ENCODE results near the gene BSN. TPM values are rescaled to one million over a fixed set of nuclear protein-coding genes. Genes with fewer than 3 reads are reported as not detected.

The BSN gene
- total and polyA plus RNA-seq, 3 experiments from 2014 or later = 0.33 to 0.46 TPM; not detected in 1

GRCh38 chr3:49607796-49608195, 53.5 kb downstream of the BSN start:
- H3K27me3 Mint-ChIP-seq = no peaks in the 10 kb centered on the region
- H3K9me3 ChIP-seq (ENCODE audit: low read length) = no peaks in the 10 kb centered on the region
- CTCF ChIA-PET = no interaction called here

GRCh38 chr3:49609314-49609713, 55.0 kb downstream of the BSN start:
- peaks cover under 1 to 1% (median under 1%) of the 10 kb centered on the region in 3 donors for H3K4me1 Mint-ChIP-seq
- no peak overlapping the region for H3K27ac ChIP-seq (ENCODE audit: low read depth, low read length)
- H3K9me3 ChIP-seq (ENCODE audit: low read length) = no peaks in the 10 kb centered on the region
- no peak overlapping the region for H3K4me3 Mint-ChIP-seq
- no peak for DNase-seq
- H3K27me3 Mint-ChIP-seq = no peaks in the 10 kb centered on the region
- H3K27me3 ChIP-seq (ENCODE audit: insufficient read depth, low read length, poor library complexity, severe bottlenecking) = no peaks in the 10 kb centered on the region
- H3K4me1 ChIP-seq (ENCODE audit: insufficient read depth, low read length) = no peaks in the 10 kb centered on the region
- no peaks in the 10 kb centered on the region for H3K36me3 ChIP-seq (ENCODE audit: insufficient read depth, low read length)
- ChIA-PET CTCF (no interaction called here), POLR2A (no interaction called here)
- H3K9me3 Mint-ChIP-seq = peaks cover 0 to 6% (median 3%) of the 10 kb centered on the region in 5 donors
- H3K36me3 Mint-ChIP-seq = peaks cover 0 to 12% (median 0%) of the 10 kb centered on the region in 3 donors
- H3K4me3 ChIP-seq (ENCODE audit: low read length) = no peak overlapping the region
- H3K27ac Mint-ChIP-seq = no peak overlapping the region

More at GRCh38 chr3:49607796-49608195, 53.5 kb downstream of the BSN start:
- Mint-ChIP-seq H3K27ac (no peak overlapping the region), H3K9me3 (peaks cover 0 to 6% (median 2%) of the 10 kb centered on the region in 5 donors), H3K4me3 (no peak overlapping the region), H3K36me3 (peaks cover 0 to 7% (median 0%) of the 10 kb centered on the region in 3 donors), H3K4me1 (peaks cover 14 to 17% (median 16%) of the 10 kb centered on the region in 3 donors)
- POLR2A ChIA-PET = no interaction called here
- peaks cover 11% of the 10 kb centered on the region for H3K4me1 ChIP-seq (ENCODE audit: insufficient read depth, low read length)
- H3K4me3 ChIP-seq (ENCODE audit: low read length) = no peak overlapping the region
- H3K27ac ChIP-seq (ENCODE audit: low read depth, low read length) = no peak overlapping the region
- H3K36me3 ChIP-seq (ENCODE audit: insufficient read depth, low read length) = no peaks in the 10 kb centered on the region
- no peak for DNase-seq
- no peaks in the 10 kb centered on the region for H3K27me3 ChIP-seq (ENCODE audit: insufficient read depth, low read length, poor library complexity, severe bottlenecking)

DNA sequence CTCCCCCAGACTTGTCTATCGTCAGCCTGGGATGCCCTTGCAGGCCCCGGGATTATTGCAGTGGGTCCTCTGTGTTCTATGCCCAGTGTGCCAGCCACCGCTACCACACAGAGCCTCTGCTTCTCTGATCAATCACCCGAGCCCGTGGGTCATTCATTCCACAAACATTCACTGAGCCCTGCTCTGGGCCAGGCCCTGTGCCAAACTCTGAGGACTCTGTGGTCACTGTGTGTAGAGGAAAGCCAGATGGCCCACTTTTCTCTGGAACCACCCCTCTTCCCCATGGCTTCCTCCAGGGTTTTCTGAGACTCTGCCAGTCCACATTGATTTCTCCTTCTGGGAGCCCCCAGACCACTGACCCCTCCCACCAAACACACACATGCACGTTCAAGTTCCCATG, 55.5 kb downstream of the BSN start:
- Mint-ChIP-seq H3K27ac (no peak overlapping the region), H3K9me3 (peaks cover 0 to 6% (median 3%) of the 10 kb centered on the region in 5 donors), H3K4me3 (no peak overlapping the region), H3K4me1 (no peaks in the 10 kb centered on the region), H3K27me3 (no peaks in the 10 kb centered on the region), H3K36me3 (peaks cover 0 to 12% (median 0%) of the 10 kb centered on the region in 3 donors)
- Histone ChIP-seq H3K27me3 (ENCODE audit: insufficient read depth, low read length, poor library complexity, severe bottlenecking) (no peaks in the 10 kb centered on the region), H3K4me3 (ENCODE audit: low read length) (no peak overlapping the region), H3K4me1 (ENCODE audit: insufficient read depth, low read length) (no peaks in the 10 kb centered on the region), H3K9me3 (ENCODE audit: low read length) (no peaks in the 10 kb centered on the region), H3K27ac (ENCODE audit: low read depth, low read length) (no peak overlapping the region), H3K36me3 (ENCODE audit: insufficient read depth, low read length) (no peaks in the 10 kb centered on the region)
- ChIA-PET CTCF (no interaction called here), POLR2A (no interaction called here)
- DNase-seq = no peak

DNA sequence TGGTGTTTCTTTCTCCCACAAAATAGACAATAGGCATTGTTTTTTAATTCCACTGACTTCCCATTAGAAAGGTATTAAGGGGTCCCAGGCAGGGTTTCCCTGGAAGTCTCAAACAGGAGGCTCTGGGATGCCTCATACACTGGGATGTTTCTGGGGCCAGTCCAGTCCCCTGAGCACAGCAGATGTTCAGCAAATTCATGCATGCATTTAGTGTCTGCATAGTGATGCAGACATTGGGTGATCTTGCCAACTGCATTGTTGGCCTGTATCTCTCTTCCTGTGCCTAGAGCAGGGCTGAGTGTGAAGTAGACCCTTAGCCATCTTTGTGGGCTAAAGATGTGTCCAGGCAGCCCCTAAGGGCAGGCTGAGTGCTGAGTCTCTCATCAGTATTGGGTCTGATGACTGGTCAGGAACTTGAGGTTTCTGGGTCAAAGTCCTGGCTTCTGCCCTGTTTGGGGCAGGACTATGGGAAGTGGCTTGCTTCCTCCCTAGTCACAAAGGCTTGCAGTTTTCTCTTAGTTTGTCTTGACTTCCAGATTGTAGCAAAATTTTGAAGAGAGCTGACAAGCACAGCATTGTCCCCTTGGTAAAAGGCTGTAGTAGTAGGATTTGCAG, 56.5 kb downstream of the BSN start:
- Histone ChIP-seq H3K27ac (ENCODE audit: low read depth, low read length) (no peak overlapping the region), H3K4me3 (ENCODE audit: low read length) (no peak overlapping the region), H3K9me3 (ENCODE audit: low read length) (no peaks in the 10 kb centered on the region), H3K36me3 (ENCODE audit: insufficient read depth, low read length) (no peaks in the 10 kb centered on the region), H3K27me3 (ENCODE audit: insufficient read depth, low read length, poor library complexity, severe bottlenecking) (no peaks in the 10 kb centered on the region), H3K4me1 (ENCODE audit: insufficient read depth, low read length) (no peaks in the 10 kb centered on the region)
- Mint-ChIP-seq H3K27me3 (no peaks in the 10 kb centered on the region), H3K4me1 (no peaks in the 10 kb centered on the region), H3K4me3 (no peak overlapping the region), H3K9me3 (peaks cover 0 to 6% (median 3%) of the 10 kb centered on the region in 5 donors), H3K36me3 (peaks cover 0 to 12% (median 0%) of the 10 kb centered on the region in 3 donors), H3K27ac (no peak overlapping the region)
- POLR2A ChIA-PET = no interaction called here
- DNase-seq = no peak
- CTCF ChIA-PET = no interaction called here

- no peak overlapping the region for H3K4me3 ChIP-seq (ENCODE audit: low read length)
- H3K36me3 ChIP-seq (ENCODE audit: insufficient read depth, low read length) = no peaks in the 10 kb centered on the region
- POLR2A ChIA-PET = interaction anchor here (0.7 kb wide), 1 partner anchor 1767 kb away, joined by 4 read pairs; no protein-coding TSS in a partner anchor
- CTCF ChIA-PET = interaction anchor here (1.0 kb wide), 1 partner anchor 72 kb away, joined by 3 read pairs; no protein-coding TSS in a partner anchor
- DNase-seq = no peak
- no peak overlapping the region for H3K4me3 Mint-ChIP-seq
- no peak overlapping the region for H3K27ac Mint-ChIP-seq
- H3K9me3 ChIP-seq (ENCODE audit: low read length) = no peaks in the 10 kb centered on the region
- H3K4me1 ChIP-seq (ENCODE audit: insufficient read depth, low read length) = no peaks in the 10 kb centered on the region
- peaks cover 0 to 12% (median 0%) of the 10 kb centered on the region in 3 donors for H3K36me3 Mint-ChIP-seq
- no peaks in the 10 kb centered on the region for H3K27me3 ChIP-seq (ENCODE audit: insufficient read depth, low read length, poor library complexity, severe bottlenecking)
- H3K4me1 Mint-ChIP-seq = no peaks in the 10 kb centered on the region
- H3K27me3 Mint-ChIP-seq = no peaks in the 10 kb centered on the region
- peaks cover 0 to 6% (median 3%) of the 10 kb centered on the region in 5 donors for H3K9me3 Mint-ChIP-seq
- H3K27ac ChIP-seq (ENCODE audit: low read depth, low read length) = no peak overlapping the region
Measured at GRCh38 chr3:49611291-49611690, 57.0 kb downstream of the BSN start.

GRCh38 chr3:49611719-49612118, 57.4 kb downstream of the BSN start:
- no peak overlapping the region for H3K4me3 Mint-ChIP-seq
- peaks cover 0 to 12% (median 0%) of the 10 kb centered on the region in 3 donors for H3K36me3 Mint-ChIP-seq
- no peak for DNase-seq
- no peaks in the 10 kb centered on the region for H3K4me1 Mint-ChIP-seq
- Histone ChIP-seq H3K9me3 (ENCODE audit: low read length) (no peaks in the 10 kb centered on the region), H3K27ac (ENCODE audit: low read depth, low read length) (no peak overlapping the region), H3K27me3 (ENCODE audit: insufficient read depth, low read length, poor library complexity, severe bottlenecking) (no peaks in the 10 kb centered on the region), H3K4me1 (ENCODE audit: insufficient read depth, low read length) (no peaks in the 10 kb centered on the region), H3K36me3 (ENCODE audit: insufficient read depth, low read length) (no peaks in the 10 kb centered on the region), H3K4me3 (ENCODE audit: low read length) (no peak overlapping the region)
- POLR2A ChIA-PET = interaction anchor here (0.7 kb wide), 1 partner anchor 1767 kb away, joined by 4 read pairs; no protein-coding TSS in a partner anchor
- H3K9me3 Mint-ChIP-seq = peaks cover 0 to 6% (median 3%) of the 10 kb centered on the region in 5 donors
- H3K27ac Mint-ChIP-seq = no peak overlapping the region
- H3K27me3 Mint-ChIP-seq = no peaks in the 10 kb centered on the region
- CTCF ChIA-PET = interaction anchor here (1.0 kb wide), 1 partner anchor 72 kb away, joined by 3 read pairs; no protein-coding TSS in a partner anchor

DNA sequence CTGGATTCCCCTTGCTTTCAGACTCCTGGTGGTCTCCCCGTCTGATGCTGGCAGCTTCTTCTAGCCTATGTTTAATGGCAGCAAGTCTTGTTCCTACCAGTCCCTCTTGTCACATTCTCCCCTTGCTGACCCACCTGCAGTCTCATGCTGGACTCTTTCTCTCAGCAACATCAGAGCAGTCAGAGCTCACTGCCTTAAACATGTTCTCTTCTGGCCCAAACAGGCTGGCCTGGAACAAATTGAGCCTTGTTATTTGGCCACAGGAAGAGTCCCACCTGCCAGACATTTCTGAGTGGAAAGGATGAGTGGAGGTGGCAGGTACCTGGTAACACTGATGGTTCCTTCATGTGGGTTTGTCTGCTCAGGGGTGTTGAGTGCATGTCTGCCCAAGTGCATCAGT, 60.7 kb downstream of the BSN start:
- DNase-seq = no peak
- Histone ChIP-seq H3K9me3 (ENCODE audit: low read length) (no peaks in the 10 kb centered on the region), H3K4me1 (ENCODE audit: insufficient read depth, low read length) (no peaks in the 10 kb centered on the region), H3K27me3 (ENCODE audit: insufficient read depth, low read length, poor library complexity, severe bottlenecking) (no peaks in the 10 kb centered on the region), H3K27ac (ENCODE audit: low read depth, low read length) (no peak overlapping the region), H3K4me3 (ENCODE audit: low read length) (no peak overlapping the region), H3K36me3 (ENCODE audit: insufficient read depth, low read length) (no peaks in the 10 kb centered on the region)
- Mint-ChIP-seq H3K9me3 (peaks cover 0 to 6% (median 3%) of the 10 kb centered on the region in 5 donors), H3K4me1 (no peaks in the 10 kb centered on the region), H3K4me3 (no peak overlapping the region), H3K27ac (no peak overlapping the region), H3K36me3 (peaks cover 0 to 12% (median 0%) of the 10 kb centered on the region in 3 donors), H3K27me3 (no peaks in the 10 kb centered on the region)
- ChIA-PET POLR2A (no interaction called here), CTCF (no interaction called here)

DNA sequence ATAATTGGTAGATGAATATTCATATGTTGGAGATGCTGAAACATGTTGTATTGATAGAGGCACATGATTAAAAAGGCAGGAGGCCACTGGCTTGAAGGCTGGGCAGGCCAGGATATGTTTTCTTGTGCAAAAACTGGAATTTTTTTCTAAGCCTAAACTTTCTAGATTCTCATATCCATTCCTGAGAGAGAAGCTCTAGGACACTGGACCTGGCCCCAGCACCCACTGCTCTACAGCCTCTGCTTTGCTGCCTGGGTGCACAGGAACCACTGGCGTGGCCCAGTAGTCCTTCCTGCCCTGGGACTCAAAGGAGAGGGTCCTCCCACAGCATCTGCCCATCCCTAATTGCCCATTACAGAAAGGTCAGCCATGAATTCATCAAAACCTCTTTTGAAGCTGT, 61.8 kb downstream of the BSN start:
- CTCF ChIA-PET = no interaction called here
- Histone ChIP-seq H3K9me3 (ENCODE audit: low read length) (no peaks in the 10 kb centered on the region), H3K27me3 (ENCODE audit: insufficient read depth, low read length, poor library complexity, severe bottlenecking) (no peaks in the 10 kb centered on the region), H3K4me1 (ENCODE audit: insufficient read depth, low read length) (no peaks in the 10 kb centered on the region), H3K27ac (ENCODE audit: low read depth, low read length) (no peak overlapping the region), H3K36me3 (ENCODE audit: insufficient read depth, low read length) (no peaks in the 10 kb centered on the region), H3K4me3 (ENCODE audit: low read length) (no peak overlapping the region)
- Mint-ChIP-seq H3K36me3 (peaks cover 0 to 12% (median 0%) of the 10 kb centered on the region in 3 donors), H3K9me3 (peaks cover 0 to 6% (median 3%) of the 10 kb centered on the region in 5 donors), H3K27ac (no peak overlapping the region), H3K4me1 (no peaks in the 10 kb centered on the region), H3K27me3 (no peaks in the 10 kb centered on the region), H3K4me3 (no peak overlapping the region)
- POLR2A ChIA-PET = no interaction called here
- DNase-seq = no peak

Measured in CD8-positive, alpha-beta memory T cell (primary cell).